T follicular helper cell (primary cell): ENCODE measurements around the gene SPRED1.

Experiments used
- DNase-seq: peaks from one replicate; pipeline ENCODE4 v3.0.0-alpha.2; 2020; ENCODE audit warnings: low read depth

The SPRED1 gene

DNA sequence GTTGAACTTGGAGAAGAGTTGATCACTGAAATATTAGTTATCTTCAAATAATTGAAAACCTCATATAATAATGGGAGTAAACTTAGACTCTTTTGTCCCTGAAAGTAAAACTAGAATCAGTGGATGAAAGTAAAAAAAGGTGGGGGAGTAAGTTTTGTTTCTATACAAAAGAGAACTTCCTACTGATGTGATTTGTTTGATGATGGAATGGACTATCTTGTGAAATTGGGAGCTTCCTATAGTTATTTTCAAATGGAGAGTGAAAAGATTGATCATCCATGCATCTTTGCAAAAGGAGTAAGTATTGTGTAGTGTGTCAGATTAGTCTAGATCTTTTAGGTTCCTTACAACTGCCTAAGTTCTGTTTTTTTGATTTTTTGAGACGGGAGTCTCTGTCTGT, 28.4 kb downstream of the SPRED1 start:
- DNase-seq: no peak

GRCh38 chr15:38283010-38283409, 30.4 kb downstream of the SPRED1 start:
- DNase-seq: no peak

- no peak for DNase-seq
These were observed 32.8 kb downstream of the SPRED1 start for GRCh38 chr15:38285456-38285855.

- no peak for DNase-seq
These were observed 41.5 kb downstream of the SPRED1 start for GRCh38 chr15:38294126-38294525.

GRCh38 chr15:38297623-38298388, 45.2 kb downstream of the SPRED1 start:
- no peak for DNase-seq

DNA sequence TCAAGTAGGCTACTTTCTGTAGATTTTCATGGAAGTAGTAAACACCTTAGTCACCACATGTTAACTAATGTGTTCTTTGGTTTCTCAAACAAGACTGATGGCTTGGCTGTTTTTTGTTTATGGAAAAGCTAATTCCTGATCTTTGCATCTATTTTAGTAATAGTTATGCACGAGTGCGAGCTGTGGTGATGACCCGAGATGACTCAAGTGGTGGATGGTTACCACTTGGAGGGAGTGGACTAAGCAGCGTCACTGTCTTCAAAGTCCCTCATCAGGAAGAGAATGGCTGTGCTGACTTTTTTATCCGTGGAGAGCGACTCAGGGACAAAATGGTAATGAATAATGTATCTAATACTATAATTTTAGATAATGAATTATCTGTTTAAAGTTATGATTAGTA, 46.6 kb downstream of the SPRED1 start:
- DNase-seq: no peak

- DNase-seq: no peak
These were observed 47.8 kb downstream of the SPRED1 start for GRCh38 chr15:38300395-38300794.

GRCh38 chr15:38304481-38304880, 51.8 kb downstream of the SPRED1 start:
- no peak for DNase-seq

DNA sequence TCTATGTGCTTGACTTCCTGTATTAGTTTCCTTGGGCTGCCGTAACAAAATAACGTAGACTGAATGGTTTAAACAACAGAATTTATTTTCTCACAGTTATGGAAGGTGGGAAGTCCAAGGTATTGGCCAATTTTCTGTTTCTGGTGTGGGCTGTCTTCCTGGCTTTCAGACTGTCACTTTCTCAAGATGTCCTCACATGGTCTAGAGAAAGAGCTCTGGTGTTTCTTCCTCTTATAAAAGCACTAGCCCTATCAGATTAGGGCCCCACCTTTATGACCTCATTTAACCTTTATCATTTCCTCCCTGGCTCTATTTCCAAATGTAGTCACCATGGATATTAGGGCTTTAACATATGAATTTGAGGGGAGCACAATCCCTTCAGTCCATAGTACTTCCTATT, 54.6 kb downstream of the SPRED1 start:
- no peak for DNase-seq

DNA sequence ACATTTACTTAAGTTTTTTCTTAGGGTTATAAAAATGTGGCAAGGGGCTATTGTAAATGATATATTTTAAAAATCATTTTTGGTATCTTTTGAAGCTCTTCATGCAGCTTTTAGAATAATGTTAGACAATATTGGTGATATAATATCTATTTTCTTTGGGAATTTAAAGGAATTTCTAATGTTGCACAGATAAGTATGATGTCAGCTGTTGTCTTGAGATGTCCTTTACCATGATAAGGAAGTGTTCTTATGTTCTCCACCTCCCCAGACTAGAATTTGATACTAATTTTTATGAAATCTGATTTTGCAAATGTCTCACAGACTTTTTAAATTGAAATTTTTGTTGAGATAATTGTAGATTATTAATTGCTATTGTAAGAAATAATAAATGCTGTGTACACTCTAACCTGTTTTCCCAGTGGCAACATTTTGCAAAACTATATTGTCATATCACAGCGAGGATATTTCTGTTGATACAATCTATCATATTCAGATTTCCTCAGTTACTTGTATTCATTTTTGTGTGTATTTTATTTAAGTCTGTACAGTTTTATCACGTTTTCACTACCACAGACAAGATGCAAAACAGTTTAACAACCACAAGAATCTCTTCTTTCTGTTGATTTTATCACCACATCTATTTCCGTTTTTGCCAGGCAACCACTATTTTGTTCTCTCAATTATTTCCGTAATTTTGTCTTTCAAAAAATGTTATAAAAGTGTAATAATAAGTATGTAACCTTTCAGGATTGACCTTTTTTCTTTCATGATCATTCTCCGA, 55.4 kb downstream of the SPRED1 start:
- no peak for DNase-seq

DNA sequence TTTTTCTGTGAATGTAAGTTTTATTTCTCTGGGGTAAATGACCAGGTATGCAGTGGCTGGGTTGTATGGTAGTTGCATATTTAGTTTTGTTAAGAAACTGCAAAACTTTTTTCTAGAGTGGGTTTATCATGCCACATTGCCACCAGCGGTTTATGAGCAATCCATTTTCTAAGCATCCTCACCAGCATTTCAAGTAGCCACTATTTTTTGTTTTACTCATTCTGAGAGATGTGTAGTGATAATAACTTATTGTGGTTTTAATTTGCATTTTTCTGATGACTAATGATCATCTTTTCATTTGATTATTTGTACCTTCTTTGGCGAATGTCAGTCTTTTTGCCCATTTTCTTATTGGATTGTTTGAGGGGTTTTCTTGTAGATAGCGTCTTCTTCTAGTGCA, 56.2 kb downstream of the SPRED1 start:
- no peak for DNase-seq

GRCh38 chr15:38312190-38312589, 59.6 kb downstream of the SPRED1 start:
- DNase-seq: no peak

DNA sequence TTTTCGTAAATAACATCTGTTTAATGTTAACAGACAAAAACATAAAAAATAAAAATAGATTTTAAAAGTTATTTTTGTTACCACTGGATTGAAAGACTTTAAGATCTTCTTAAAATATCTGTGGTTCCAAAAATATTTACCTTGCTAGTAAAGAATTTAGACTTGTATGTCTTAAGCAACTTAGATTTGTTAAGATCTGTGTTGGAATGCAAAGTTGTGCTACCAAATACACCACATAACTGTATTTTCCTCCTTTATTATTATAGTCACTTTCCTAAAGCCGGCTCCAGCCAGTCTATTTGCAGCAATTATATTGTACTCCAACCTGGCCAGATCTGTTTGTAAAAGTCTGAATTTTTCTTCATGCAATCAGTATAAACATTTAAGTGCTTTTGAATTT, 63.7 kb downstream of the SPRED1 start:
- no peak for DNase-seq

- no peak for DNase-seq
These were observed 67.5 kb downstream of the SPRED1 start for GRCh38 chr15:38320181-38320580.

GRCh38 chr15:38320866-38321265, 68.2 kb downstream of the SPRED1 start:
- no peak for DNase-seq

- DNase-seq: no peak
These were observed 71.3 kb downstream of the SPRED1 start for GRCh38 chr15:38323895-38324294.

DNA sequence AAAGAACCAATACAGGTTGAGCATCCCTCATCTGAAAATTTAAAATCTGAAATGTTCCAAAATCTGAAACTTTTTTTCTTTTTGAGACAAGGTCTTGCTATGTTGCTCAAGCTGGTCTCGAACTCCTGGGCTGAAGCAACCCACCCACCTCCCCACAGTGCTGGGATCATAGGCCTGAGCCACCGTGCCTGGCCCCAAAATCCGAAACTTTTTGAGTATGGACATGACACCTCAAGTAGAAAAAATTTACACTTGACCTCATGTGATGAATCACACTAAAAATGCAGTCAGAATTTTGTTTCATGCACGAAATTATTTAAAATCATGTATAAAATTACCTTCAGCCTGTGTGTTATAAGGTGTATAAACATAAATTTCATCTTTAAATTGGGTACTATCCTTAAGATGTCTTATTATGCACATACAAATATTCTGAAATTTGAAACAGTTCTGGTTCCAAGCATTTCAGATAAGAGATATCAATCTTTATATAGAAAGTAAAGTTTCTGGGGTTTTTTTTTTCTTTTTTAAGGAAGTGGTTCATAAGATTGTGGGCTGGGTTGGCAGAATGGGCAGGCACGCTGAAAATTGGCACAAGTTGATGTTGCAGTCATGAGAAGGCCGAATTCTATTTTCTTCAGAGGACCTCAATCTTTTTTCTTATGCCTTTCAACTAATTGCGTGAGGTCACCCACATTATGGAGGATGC, 72.5 kb downstream of the SPRED1 start:
- no peak for DNase-seq

DNA sequence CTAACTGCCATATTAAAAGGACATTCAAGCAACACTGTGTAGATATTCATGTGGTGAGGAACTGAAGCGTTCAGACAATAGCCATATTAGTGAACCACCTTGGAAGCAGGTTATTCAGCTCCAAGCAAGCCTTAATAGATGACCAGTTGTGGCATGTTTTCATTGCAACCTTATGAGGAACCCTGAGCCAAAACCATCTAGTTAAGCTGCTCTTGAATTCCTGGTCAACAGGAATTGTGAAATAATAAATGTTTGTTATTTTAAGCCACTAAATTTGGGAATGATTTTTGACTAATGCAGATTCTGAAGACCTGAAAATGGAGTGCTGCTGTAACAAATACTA, 73.0 kb downstream of the SPRED1 start:
- DNase-seq: no peak

GRCh38 chr15:38332711-38333110, 80.1 kb downstream of the SPRED1 start:
- DNase-seq: no peak

DNA sequence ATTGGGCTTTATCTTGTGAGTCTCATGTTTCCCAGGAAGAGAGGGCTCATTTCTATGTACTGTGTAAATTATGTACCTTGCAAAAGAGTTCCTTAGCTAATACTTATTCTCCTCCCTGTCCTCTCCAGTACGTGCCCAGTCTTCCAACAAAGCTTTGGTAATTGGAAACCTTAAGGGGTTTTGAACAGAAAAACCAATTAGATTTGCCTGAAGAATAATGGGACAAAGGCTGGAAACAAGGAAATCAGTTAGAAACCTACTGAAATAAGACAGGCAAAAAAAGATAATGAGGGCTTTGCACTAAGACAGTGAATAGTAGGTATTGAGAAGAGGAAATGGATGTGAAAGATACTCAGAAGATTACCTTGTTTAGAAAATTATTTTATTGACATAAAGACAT, 82.5 kb downstream of the SPRED1 start:
- DNase-seq: no peak

DNA sequence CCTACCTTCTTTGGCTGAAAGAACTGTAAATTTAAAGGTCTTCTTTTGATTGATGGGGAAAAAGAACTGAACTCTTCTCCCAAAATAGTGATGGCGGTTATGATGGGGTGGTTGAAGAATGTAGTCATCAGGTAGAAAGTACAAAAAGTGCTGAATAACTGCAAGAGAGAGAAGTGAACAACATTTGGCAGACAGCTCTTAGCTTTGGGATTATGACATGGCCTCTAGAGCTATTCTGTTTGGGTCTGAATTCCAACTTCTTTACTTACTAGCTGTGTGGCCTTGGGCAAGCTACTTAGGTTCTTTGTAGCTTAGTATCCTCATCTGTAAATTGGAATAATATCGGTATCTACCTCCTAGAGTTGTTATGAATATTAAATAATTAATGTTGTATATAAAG, 91.7 kb downstream of the SPRED1 start:
- no peak for DNase-seq

GRCh38 chr15:38349251-38349650, 96.6 kb downstream of the SPRED1 start:
- DNase-seq: no peak

GRCh38 chr15:38351466-38351865, 98.8 kb downstream of the SPRED1 start:
- DNase-seq: no peak
